Non-pigmented ciliary epithelial cell (primary cell): ENCODE results near the gene PNLIPRP1.

Source experiments
- DNase-seq: peaks from one replicate; pipeline ENCODE4 v3.0.0-alpha.2; 2010; ENCODE audit warnings: low read depth

Gene PNLIPRP1

GRCh38 chr10:116599991-116600390 lies 9.2 kb downstream of the PNLIPRP1 start:
- no peak for DNase-seq

- DNase-seq, result no peak
Observed at GRCh38 chr10:116602648-116603400, 12.1 kb downstream of the PNLIPRP1 start.

GRCh38 chr10:116606061-116606483 lies 15.3 kb downstream of the PNLIPRP1 start:
- no peak for DNase-seq

DNA sequence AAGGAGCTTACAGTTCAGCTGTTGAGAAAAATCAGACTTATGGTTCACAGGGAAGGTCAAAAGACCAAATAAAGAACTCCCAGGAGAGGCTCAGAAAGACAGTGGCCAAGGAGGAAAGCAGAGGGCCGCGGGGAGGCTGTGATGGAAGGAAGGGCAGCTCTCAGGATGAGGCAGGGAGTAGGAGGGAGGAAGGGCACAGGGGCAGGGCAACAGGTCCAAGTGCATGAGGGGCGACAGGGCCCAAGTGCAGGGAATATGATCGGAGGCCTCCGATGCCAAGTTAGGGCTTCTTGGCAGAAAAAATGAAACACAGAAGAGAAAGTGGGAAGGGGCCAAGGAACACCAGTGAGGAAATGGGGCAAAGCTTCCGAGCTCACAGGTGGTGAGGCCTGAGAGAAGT lies 16.6 kb downstream of the PNLIPRP1 start:
- no peak for DNase-seq

DNA sequence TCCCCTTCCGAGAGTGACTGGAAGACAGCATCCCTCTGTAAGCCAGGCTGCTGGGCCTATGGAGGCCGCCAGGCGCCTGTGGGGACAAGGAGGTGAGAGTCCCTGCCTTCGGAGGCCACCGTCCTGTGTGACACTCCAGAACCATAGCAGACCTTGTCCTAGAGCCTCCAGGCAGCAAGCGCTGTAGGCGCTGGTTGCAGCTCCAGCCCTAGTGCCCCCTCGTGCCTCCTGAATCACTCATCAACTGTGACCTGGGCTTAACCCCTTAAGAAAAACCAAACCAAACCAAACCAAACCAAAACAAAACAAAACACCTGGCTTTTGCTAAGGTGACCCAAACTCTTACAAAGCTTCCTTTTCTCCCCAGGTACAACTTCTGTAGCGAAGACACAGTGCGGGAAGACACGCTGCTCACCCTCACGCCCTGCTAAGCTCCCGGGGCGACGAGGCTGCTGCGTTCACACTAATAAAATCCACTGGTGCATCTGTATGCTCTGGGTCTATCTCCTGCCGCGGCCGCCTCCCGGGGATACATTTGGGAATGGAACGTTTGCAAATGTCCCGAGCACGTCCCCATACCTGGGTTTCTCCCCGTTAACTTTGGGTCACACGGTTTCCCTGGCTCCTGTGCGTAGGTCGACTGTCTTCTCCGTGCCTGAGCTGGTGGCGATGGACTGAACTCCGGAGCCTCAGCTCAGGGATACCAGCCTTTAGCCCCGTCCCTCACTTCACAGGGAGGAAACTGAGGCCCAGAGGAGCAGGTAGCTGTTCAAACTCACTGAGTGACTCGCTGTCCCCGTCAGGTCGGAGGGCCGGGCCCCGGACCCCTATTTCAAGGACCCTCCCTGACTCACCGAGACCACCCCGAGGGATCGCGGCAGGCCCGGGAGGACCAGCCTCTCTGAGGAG lies 18.2 kb downstream of the PNLIPRP1 start:
- DNase-seq, result no peak

DNA sequence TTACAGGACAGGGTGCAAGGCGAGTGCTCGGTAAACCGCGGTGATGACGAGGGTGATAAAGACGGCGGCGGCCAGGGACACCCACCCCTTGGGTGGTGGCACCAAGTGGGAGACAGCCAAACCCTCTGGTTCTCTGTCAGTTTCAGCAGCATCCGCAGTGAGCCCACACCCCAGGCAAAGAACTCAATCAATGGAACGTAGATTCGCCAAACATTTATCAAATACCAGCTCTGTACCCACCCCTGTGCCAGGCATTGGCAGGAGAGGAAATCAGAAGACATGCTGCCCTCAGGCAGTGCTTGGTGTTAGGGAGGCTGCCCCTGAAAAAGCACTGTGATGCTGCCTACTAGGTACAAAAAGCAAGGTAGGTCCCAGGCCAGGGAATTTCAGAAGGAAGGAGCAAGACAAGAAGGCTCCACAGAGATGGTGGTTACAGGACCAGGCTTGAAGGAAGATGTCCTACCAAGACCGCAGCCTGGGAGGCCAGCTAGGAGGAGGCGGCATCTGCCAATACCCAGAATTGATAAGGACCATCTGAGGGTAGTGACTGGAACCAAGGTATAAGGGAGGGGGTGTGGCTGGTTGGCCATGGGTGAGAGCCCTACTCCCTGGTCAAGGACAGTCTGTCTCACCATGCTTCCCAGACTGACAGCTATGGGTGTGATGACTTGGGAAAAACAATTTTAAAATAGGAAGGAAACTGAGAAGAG lies 19.8 kb downstream of the PNLIPRP1 start:
- DNase-seq, result no peak

DNA sequence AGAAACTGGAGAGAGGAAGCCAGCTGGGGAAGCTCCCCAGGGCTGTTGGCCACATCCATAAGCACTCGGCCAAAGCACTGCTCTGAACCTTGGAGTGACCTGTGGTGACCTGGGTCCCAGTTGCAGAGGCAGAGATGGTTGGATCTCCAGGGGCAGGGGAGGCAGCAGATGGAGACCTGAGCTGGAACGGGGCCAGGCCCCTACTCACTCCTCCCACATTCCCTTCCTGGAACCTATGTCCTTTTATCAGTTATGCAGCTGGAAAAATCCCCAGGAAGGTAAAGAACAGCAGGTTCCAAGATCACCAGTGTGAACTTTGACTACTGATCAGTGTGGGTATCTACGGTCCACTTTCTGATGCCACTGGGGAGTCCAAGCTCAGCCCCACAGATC lies 20.4 kb downstream of the PNLIPRP1 start:
- no peak for DNase-seq

GRCh38 chr10:116612107-116612769 lies 21.5 kb downstream of the PNLIPRP1 start:
- DNase-seq, result no peak

GRCh38 chr10:116613471-116613870 lies 22.7 kb downstream of the PNLIPRP1 start:
- DNase-seq, result no peak

GRCh38 chr10:116614796-116615195 lies 24.0 kb downstream of the PNLIPRP1 start:
- no peak for DNase-seq

DNA sequence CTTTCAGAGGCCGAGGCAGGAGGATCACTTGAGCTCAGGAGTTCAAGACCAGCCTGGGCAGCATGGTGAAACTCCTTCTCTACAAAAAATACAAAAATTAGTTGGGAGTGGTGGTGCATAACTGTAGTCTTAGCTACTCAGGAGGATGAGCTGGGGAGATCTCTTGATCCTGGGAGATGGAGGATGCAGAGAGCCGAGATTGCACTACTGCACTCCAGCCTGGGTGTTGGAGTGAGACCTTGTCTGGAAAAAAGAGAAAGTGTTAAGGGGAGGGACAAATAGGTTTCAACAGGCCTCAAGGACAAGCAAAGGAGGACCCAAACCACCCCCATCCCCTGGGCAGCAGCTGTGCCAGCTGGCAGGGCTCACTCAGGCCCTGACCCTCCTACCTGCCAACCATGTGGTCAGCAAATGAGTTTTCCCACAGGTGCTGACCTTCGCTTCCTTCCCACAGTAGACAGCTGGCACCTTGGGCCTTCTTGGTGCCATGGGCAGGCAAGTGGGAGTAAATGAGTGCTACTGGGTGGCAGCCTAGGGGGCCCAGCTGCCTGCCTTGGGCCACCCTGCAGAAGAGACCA lies 24.5 kb downstream of the PNLIPRP1 start:
- no peak for DNase-seq

DNA sequence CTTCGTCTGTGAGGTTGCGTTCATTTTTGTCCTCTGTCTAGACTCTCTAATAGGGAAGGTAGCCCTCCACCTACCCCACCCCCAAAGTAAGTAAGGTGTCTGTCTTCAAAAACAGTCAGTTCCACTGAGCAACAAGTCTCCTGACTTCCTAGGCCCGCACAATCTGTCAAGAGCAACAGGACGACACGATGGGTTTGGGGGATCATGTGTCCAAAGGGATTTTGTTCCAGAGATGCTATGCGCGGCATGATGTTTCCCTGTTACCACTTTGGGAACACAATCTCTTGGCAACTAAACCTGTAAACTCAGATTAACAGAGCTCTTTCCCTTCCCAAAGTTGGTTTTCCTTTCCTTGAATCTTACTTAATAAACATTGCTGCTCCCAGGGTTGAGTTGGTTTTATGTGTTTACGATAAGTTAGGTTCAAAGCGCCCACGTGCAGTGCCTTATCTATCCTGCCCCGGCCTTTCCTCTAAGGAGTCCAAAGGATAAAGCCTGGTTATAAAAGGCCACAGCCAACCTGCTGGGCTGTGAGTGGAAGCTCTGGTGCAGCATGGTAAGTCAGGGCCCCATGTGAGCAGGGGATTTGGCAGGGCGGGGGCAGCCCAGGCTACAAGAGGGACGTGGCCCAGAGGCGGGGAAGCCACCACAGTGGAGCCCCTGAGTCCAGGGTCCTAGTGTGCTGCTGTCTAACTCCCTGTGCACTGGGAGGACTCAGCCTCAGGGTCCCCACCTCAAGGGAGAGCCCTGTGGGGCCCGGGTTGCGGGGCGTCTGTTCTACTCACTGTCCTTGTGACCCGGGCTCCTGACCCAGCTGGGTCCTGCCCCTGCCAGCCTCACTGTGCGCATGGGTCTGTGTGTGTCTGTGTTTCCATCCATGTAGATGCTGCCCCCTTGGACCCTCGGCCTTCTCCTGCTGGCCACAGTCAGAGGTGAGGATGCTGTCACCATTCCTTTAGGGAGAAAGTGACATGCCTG lies 30.0 kb downstream of the PNLIPRP1 start, which contains the start of gene PNLIPRP2:
Gene PNLIPRP2 (plus strand): TSS at position 531 of the 978 bp plus-strand sequence.
- DNase-seq, result no peak

GRCh38 chr10:116621476-116621875 lies 30.7 kb downstream of the PNLIPRP1 start:
- no peak for DNase-seq

DNA sequence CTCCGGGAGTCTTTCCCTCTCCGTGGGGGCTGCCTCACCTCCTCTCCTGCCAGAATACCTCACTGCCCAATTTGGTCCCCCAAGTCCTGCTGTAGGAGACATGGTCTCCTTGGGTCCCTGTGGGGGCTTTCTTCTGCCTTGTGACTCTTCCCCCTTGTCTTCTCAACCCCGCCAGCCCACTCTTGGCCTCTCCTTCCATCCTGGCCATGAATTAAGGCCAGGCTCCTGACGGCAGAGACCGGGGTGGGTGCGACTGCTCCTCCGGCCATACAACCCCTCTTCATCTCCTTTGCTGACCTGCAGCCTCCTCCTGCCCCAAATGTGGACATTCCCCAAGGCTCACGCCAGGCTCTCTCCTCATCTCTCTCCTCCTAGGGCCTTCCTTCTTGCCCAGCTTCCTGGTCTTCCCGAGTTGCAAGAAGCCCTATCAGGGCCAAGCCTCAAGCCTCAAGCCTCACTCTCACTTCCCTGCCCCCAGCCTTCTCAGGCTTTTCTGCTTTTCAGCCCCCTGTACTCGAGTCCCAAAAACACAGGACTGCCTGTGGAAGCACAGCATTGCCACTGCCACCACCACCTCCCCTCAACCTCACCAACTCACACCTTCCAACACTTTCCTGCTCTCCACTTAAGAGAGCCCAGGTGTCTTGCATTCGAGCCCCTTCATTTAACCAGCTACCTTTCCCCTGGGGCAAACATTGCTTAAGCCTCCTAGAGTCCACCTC lies 31.3 kb downstream of the PNLIPRP1 start:
- DNase-seq, result no peak

- DNase-seq, result no peak
Observed at GRCh38 chr10:116625845-116626244, 35.1 kb downstream of the PNLIPRP1 start.

- DNase-seq, result no peak
Observed at GRCh38 chr10:116626815-116627214, 36.1 kb downstream of the PNLIPRP1 start.

DNA sequence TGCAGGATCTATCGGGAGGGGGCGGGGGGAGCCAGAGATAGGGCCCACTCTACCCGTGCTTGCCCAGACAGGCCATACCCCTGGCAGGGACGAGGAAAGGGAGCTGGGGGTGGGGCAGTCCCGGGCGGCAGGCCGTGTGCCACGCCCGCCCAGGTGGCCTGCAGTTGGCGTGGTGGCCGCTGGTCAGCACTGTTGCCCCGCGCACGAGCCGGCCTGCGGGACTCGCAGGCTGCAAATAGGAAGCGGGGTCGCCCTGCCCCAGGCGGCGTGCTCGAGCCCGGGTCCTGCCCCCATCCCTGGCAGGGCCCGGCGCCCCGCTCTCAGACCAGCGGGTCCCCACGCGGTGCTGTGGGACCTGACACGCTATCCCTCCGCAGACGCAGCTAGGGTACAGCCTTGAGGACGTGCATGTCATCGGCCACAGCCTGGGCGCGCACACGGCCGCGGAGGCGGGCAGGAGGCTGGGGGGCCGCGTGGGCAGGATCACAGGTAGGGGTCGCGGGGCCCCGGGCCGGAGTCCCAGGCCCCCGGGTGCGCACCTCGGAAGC lies 36.7 kb downstream of the PNLIPRP1 start:
- no peak for DNase-seq

DNA sequence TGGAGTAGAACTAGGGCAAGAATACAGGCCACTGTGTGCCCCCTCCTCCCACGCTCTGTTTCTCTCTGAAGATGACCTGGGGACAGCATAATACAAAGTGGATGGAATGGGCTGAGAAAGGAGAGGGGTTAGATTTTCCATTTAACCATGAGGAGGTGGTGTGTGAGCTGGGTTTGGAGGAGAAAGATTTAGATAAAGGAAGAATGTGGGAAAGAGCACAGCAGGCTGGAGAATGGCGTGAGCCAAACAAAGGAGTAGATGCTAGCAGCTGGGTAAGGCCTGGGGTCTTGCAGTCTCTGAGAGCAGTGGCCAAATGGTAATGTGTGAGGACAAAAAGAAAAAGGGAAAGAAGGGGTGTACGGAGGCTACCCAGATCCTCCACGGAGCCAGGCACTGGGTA lies 38.6 kb downstream of the PNLIPRP1 start:
- no peak for DNase-seq

DNA sequence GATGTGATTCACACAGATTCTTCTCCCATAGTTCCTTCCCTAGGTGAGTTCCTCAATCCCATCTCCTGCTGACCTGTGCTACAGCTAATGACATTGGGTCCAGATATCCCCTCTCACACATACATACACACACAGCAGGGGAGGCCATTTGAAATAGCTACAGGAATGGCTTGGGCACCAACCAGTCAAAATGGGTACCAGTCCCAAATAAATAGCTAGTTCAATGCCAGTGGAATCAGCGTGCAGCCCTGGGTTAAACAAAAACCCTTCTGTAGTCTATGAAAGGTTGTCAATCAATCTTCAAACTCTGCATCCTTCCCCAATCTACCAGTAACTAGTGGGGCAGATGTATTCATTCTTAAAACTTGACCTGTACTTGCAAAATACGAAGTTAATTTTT lies 39.3 kb downstream of the PNLIPRP1 start:
- no peak for DNase-seq
